B cell (primary cell): Measurements from ENCODE around the gene PLCG2. TPM values are rescaled to one million over a fixed set of nuclear protein-coding genes. Genes with fewer than 3 reads are reported as not detected.

Experiments
- ATAC-seq: fragments of 200-7000 bp; cut with Tn5 transposase; one replicate; pipeline ENCODE4 v1.10.0; 2021; ENCODE audit warnings: low read depth, mild to moderate bottlenecking, moderate number of reproducible peaks, moderate library complexity
- CTCF ChIA-PET: fragments of 350-600 bp; sonication (Branson Sonifier 250); formaldehyde crosslinking; loops from one replicate; lab custom pipeline; 2021; ENCODE audit warnings: antibody characterized with exemption, inconsistent platforms; lab: Charles Lee
- POLR2A ChIA-PET: fragments of 350-600 bp; sonication (Branson Sonifier 250); formaldehyde crosslinking; loops from one replicate; lab custom pipeline; 2021; ENCODE audit warnings: antibody characterized with exemption; lab: Charles Lee
- DNase-seq: peaks from one replicate; pipeline ENCODE4 v3.0.0; 2013
- H2AFZ ChIP-seq: 2 replicates; pipeline ENCODE4 v1.6.1; 2012; ENCODE audit warnings: mild to moderate bottlenecking, low read depth, low read length; ENCODE audit not compliant: insufficient read depth, poor library complexity, severe bottlenecking
- H3K27ac ChIP-seq, 2 donors: 1 replicate in 1 of 2; 2 replicates in 1 of 2; pipeline ENCODE4 v1.5.1; 2012 to 2013; ENCODE audit warnings: low read length in 2 of 2, mild to moderate bottlenecking in 2 of 2, moderate library complexity in 1 of 2
- H3K27me3 ChIP-seq, 4 experiments: fragments of 200-600 bp in 1 of 4; sonication (generic) in 1 of 4; replicated peaks in 1 of 4; 1 replicate in 2 of 4; 2 replicates in 2 of 4; pipeline versions ENCODE4 v1.6.1 to v1.7.0; 2013 to 2016; ENCODE audit warnings: low read length in 3 of 4, mild to moderate bottlenecking in 2 of 4, mixed read lengths in 1 of 4, moderate library complexity in 1 of 4; ENCODE audit not compliant: insufficient read depth in 4 of 4, control insufficient read depth in 3 of 4; ENCODE audit errors: control extremely low read depth in 1 of 4
- H3K36me3 ChIP-seq, 2 experiments: replicated peaks in 1 of 2; 1 replicate in 1 of 2; 2 replicates in 1 of 2; pipeline versions ENCODE4 v1.6.1 to v1.7.1; 2013; ENCODE audit warnings: low read length in 1 of 2; ENCODE audit not compliant: insufficient read depth in 2 of 2, control insufficient read depth in 1 of 2; ENCODE audit errors: control extremely low read depth in 1 of 2, extremely low read depth in 1 of 2
- H3K4me1 ChIP-seq, 2 donors: fragments of 200-600 bp in 1 of 2; sonication (generic) in 1 of 2; 1 replicate in 1 of 2; 2 replicates in 1 of 2; pipeline versions ENCODE4 v1.5.1 to v1.6.1; 2013 to 2017; ENCODE audit warnings: low read length in 2 of 2; ENCODE audit not compliant: control insufficient read depth in 2 of 2, insufficient read depth in 2 of 2
- H3K4me2 ChIP-seq: replicated peaks from 2 replicates; pipeline ENCODE3; 2012; ENCODE audit warnings: mild to moderate bottlenecking, low read depth, low read length; ENCODE audit not compliant: poor library complexity, severe bottlenecking
- H3K4me3 ChIP-seq, 5 experiments: fragments of 200-600 bp in 1 of 5; sonication (generic) in 1 of 5; 1 replicate in 3 of 5; 2 replicates in 2 of 5; pipeline versions ENCODE4 v1.5.1 to v1.7.0; 2011 to 2016; ENCODE audit warnings: low read length in 4 of 5, mild to moderate bottlenecking in 4 of 5, low read depth in 2 of 5, control low read depth in 1 of 5, moderate library complexity in 1 of 5; ENCODE audit not compliant: insufficient read depth in 1 of 5; ENCODE audit errors: control extremely low read depth in 1 of 5, extremely low read depth in 1 of 5
- H3K79me2 ChIP-seq: fragments of 200-600 bp; sonication (generic); one replicate; pipeline ENCODE4 v1.6.0; 2016; ENCODE audit warnings: low read length; ENCODE audit not compliant: control insufficient read depth, insufficient read depth
- H3K9ac ChIP-seq: fragments of 200-600 bp; sonication (generic); 2 replicates; pipeline ENCODE4 v1.6.1; 2017; ENCODE audit warnings: mild to moderate bottlenecking, low read length, moderate library complexity
- H3K9me3 ChIP-seq, 3 donors: one replicate each; pipeline versions ENCODE4 v1.6.1 to v1.7.1; 2013; ENCODE audit warnings: low read length in 2 of 3; ENCODE audit not compliant: control insufficient read depth in 2 of 3, insufficient read depth in 1 of 3; ENCODE audit errors: control extremely low read depth in 1 of 3
- H4K20me1 ChIP-seq: 2 replicates; pipeline ENCODE4 v1.6.0; 2012; ENCODE audit warnings: mild to moderate bottlenecking, low read length; ENCODE audit not compliant: insufficient read depth, control insufficient read depth, poor library complexity, severe bottlenecking
- H3K27ac Mint-ChIP-seq: one replicate; pipeline ENCODE4 v1.8.0; 2021; ENCODE audit warnings: mixed read lengths
- H3K27me3 Mint-ChIP-seq: one replicate; pipeline ENCODE4 v1.8.0; 2021; ENCODE audit warnings: mixed read lengths
- H3K4me1 Mint-ChIP-seq: one replicate; pipeline ENCODE4 v1.8.0; 2021; ENCODE audit warnings: mixed read lengths
- H3K4me3 Mint-ChIP-seq: one replicate; pipeline ENCODE4 v1.8.0; 2021; ENCODE audit warnings: mixed read lengths
- H3K9me3 Mint-ChIP-seq: one replicate; pipeline ENCODE4 v1.8.0; 2022; ENCODE audit warnings: mixed read lengths; ENCODE audit not compliant: insufficient read depth
- CTCF ChIP-seq: fragments of 200-600 bp; IDR thresholded peaks from one replicate; pipeline ENCODE4 v1.8.0; 2022; ENCODE audit warnings: antibody characterized with exemption, mild to moderate bottlenecking
- EZH2 ChIP-seq: IDR thresholded peaks from 2 replicates; pipeline ENCODE4 v1.6.1; 2012; ENCODE audit warnings: borderline replicate concordance, low read depth, mild to moderate bottlenecking, moderate library complexity, low read length; ENCODE audit not compliant: insufficient read depth, poor library complexity, severe bottlenecking
- WGBS: methylation state at CpG from one replicate; pipeline ENCODE4 v1.1.5; 2013; ENCODE audit warnings: missing lambda C conversion rate; ENCODE audit not compliant: insufficient coverage; 5-methylcytosine and 5-hydroxymethylcytosine counted together
- intact Hi-C: fragments of 100-400 bp; cut with micrococcal nuclease; formaldehyde crosslinking; loops from one replicate; pipeline ENCODE4 v1.10.0; 2022
- polyA plus RNA-seq: library from polyadenylated mRNA; depleted of rRNA; stranded (reverse); fragments of >200 nt; gene quantifications from 2 replicates; pipeline ENCODE4 v1.2.3, GENCODE V29; 2012
- total RNA-seq, 2 donors: library from RNA; stranded (reverse); fragments of 120-200 nt in 1 of 2; gene quantifications; 1 replicate in 1 of 2; 2 replicates in 1 of 2; pipeline versions ENCODE4 v1.2.3 to v1.2.4, GENCODE V29; 2013 to 2022

The PLCG2 gene
- total and polyA plus RNA-seq, 2 donors (not counting 1 experiment from before 2014, with no cell fraction given) = 194 to 812 TPM

- no peak overlapping the region for H3K4me3 Mint-ChIP-seq
- ChIA-PET POLR2A (no interaction called here), CTCF (no interaction called here)
- no peaks in the 10 kb centered on the region for H3K27me3 Mint-ChIP-seq
- no peaks in the 10 kb centered on the region for H3K4me1 ChIP-seq
- H3K27ac ChIP-seq = no peak overlapping the region
- no peak overlapping the region for H2AFZ ChIP-seq
- no peak overlapping the region for H3K4me2 ChIP-seq
- no peak overlapping the region for H3K27ac Mint-ChIP-seq
- H3K9me3 ChIP-seq = no peaks in the 10 kb centered on the region
- H3K9ac ChIP-seq = no peak overlapping the region
- intact Hi-C loops = no loop called here
- whole genome bisulfite sequencing = no CpG with 5 or more reads among the region's 2 CpGs
- peaks cover 0 to 86% of the 10 kb centered on the region in 2 experiments for H3K36me3 ChIP-seq
- no peak for TF ChIP-seq EZH2
- TF ChIP-seq CTCF = no peak
- H3K79me2 ChIP-seq = peaks cover 71% of the 10 kb centered on the region
- ATAC-seq (no peak), DNase-seq (no peak)
- no peaks in the 10 kb centered on the region for H3K4me1 Mint-ChIP-seq
- H3K9me3 Mint-ChIP-seq = no peaks in the 10 kb centered on the region
- peaks cover 72% of the 10 kb centered on the region for H4K20me1 ChIP-seq
- no peak overlapping the region for H3K4me3 ChIP-seq
- no peaks in the 10 kb centered on the region for H3K27me3 ChIP-seq
Measured at GRCh38 chr16:81881228-81881627, 102.1 kb downstream of the PLCG2 start.

- DNase-seq (no peak), ATAC-seq (no peak)
- Histone ChIP-seq H3K9me3 (no peaks in the 10 kb centered on the region), H3K4me1 (no peaks in the 10 kb centered on the region), H3K4me3 (no peak overlapping the region), H3K4me2 (no peak overlapping the region), H3K27ac (no peak overlapping the region), H4K20me1 (peaks cover 65% of the 10 kb centered on the region), H3K9ac (no peak overlapping the region), H2AFZ (no peak overlapping the region), H3K27me3 (no peaks in the 10 kb centered on the region), H3K36me3 (peaks cover 0 to 82% of the 10 kb centered on the region in 2 experiments), H3K79me2 (peaks cover 62% of the 10 kb centered on the region)
- TF ChIP-seq EZH2 (no peak), CTCF (no peak)
- intact Hi-C loops = no loop called here
- 96% methylated on average over 5 of the region's 5 CpGs for WGBS
- CTCF ChIA-PET = interaction anchor here (1.2 kb wide), 1 partner anchor 9 kb away, joined by 3 read pairs; no protein-coding TSS in a partner anchor
- Mint-ChIP-seq H3K27ac (peak overlapping the region; percentile 68), H3K27me3 (no peaks in the 10 kb centered on the region), H3K9me3 (no peaks in the 10 kb centered on the region), H3K4me3 (no peak overlapping the region), H3K4me1 (peaks cover 2% of the 10 kb centered on the region)
- POLR2A ChIA-PET = no interaction called here
Measured at GRCh38 chr16:81882559-81882958, 103.5 kb downstream of the PLCG2 start.
